GM19455 (cell line): ENCODE results near the gene SDF2L1.
A peak's percentile ranks its signal among the peaks of the same experiment; 100 is the strongest.

Experiments used
- ATAC-seq: cut with Tn5 transposase; IDR thresholded peaks from one replicate; pipeline ENCODE4 v1.9.1; 2021; ENCODE audit not compliant: unreplicated experiment

The SDF2L1 gene

GRCh38 chr22:21621025-21621424 is 21.1 kb upstream of the SDF2L1 start:
- no peak for ATAC-seq

GRCh38 chr22:21622011-21622918 is 19.8 kb upstream of the SDF2L1 start:
- no peak for ATAC-seq

- ATAC-seq: no peak
Measured at GRCh38 chr22:21622919-21623647, 19.0 kb upstream of the SDF2L1 start.

GRCh38 chr22:21623648-21623970 is 18.5 kb upstream of the SDF2L1 start:
- ATAC-seq: no peak

- no peak for ATAC-seq
Measured at GRCh38 chr22:21624120-21624879, 17.8 kb upstream of the SDF2L1 start.

GRCh38 chr22:21624880-21625791 is 17.0 kb upstream of the SDF2L1 start:
- ATAC-seq: no peak

GRCh38 chr22:21626073-21626734 is 15.9 kb upstream of the SDF2L1 start:
- ATAC-seq: no peak

- ATAC-seq: no peak
Measured at GRCh38 chr22:21626735-21627469, 15.2 kb upstream of the SDF2L1 start.

- peak; percentile 8 for ATAC-seq
Measured at GRCh38 chr22:21628386-21629254, 13.5 kb upstream of the SDF2L1 start.

- ATAC-seq: peak; percentile 75
Measured at GRCh38 chr22:21629255-21630149, 12.6 kb upstream of the SDF2L1 start, which contains the start of gene YDJC. Gene YDJC, minus strand, starts transcription at chr22:21630022. Its CDS starts 8 bp downstream, at chr22:21630014.

- ATAC-seq: no peak
Measured at GRCh38 chr22:21631025-21631424, 11.1 kb upstream of the SDF2L1 start.

- no peak for ATAC-seq
Measured at GRCh38 chr22:21632237-21632895, 9.7 kb upstream of the SDF2L1 start, which contains the start of gene CCDC116. Gene CCDC116, plus strand, starts transcription at chr22:21632760. Its CDS starts 422 bp downstream, at chr22:21633182.

GRCh38 chr22:21632931-21633330 is 9.2 kb upstream of the SDF2L1 start:
- ATAC-seq: no peak

GRCh38 chr22:21633481-21633880 is 8.6 kb upstream of the SDF2L1 start:
- no peak for ATAC-seq

GRCh38 chr22:21634081-21634480 is 8.0 kb upstream of the SDF2L1 start:
- ATAC-seq: no peak

- no peak for ATAC-seq
Measured at GRCh38 chr22:21634844-21635243, 7.3 kb upstream of the SDF2L1 start.
